ENCODE results near the gene IKZF2. TPM values are rescaled to one million over a fixed set of nuclear protein-coding genes. Genes with fewer than 3 reads are reported as not detected.

The IKZF2 gene
- total RNA-seq, 1 experiment from 2014 or later: 3.0 TPM

GRCh38 chr2:213079756-213080155, 71.7 kb downstream of the IKZF2 start:
- H2BK12ac ChIP-seq (ENCODE audit: insufficient read length, low read depth, low read length): no peak overlapping the region
- H3K36me3 Mint-ChIP-seq (ENCODE audit: insufficient read depth in 1 of 3, low read depth in 3 of 3): no peaks in the 10 kb centered on the region
- H2BK15ac ChIP-seq (ENCODE audit: low read depth, low read length): no peak overlapping the region
- no peaks in the 10 kb centered on the region for H3K79me1 ChIP-seq (ENCODE audit: insufficient read depth, low read depth, low read length, poor library complexity, severe bottlenecking)
- H3K27me3 Mint-ChIP-seq (ENCODE audit: low read depth): no peaks in the 10 kb centered on the region
- no peak for TF ChIP-seq CTCF (conservative IDR thresholded peaks at IDR 0.05)
- H2AFZ ChIP-seq (ENCODE audit: low read length): no peak overlapping the region
- H3K27ac Mint-ChIP-seq: no peak overlapping the region
- H3K23ac ChIP-seq (ENCODE audit: insufficient read length, low read depth, low read length): no peak overlapping the region
- no peak overlapping the region for H4K91ac ChIP-seq (ENCODE audit: insufficient read length, low read depth, low read length)
- H4K20me1 ChIP-seq (ENCODE audit: control insufficient read depth, insufficient read depth, insufficient read length): no peaks in the 10 kb centered on the region
- H3K27ac ChIP-seq (ENCODE audit: insufficient read length, low read depth, low read length): no peak overlapping the region
- no peak overlapping the region for H3T11ph ChIP-seq (ENCODE audit: low read length)
- no peak overlapping the region for H2AK5ac ChIP-seq (ENCODE audit: insufficient read length, low read length)
- no peak for DNase-seq
- H3K9me3 Mint-ChIP-seq: no peaks in the 10 kb centered on the region
- no peak overlapping the region for H3K4me2 ChIP-seq (ENCODE audit: insufficient read depth, insufficient read length, low read length)
- no peak overlapping the region for H4K5ac ChIP-seq (ENCODE audit: insufficient read length, low read depth, low read length)
- H2BK120ac ChIP-seq (ENCODE audit: low read depth, low read length, poor library complexity, severe bottlenecking): no peak overlapping the region
- H3K56ac ChIP-seq (ENCODE audit: insufficient read length, low read depth, low read length): no peak overlapping the region
- no peak overlapping the region for H3K18ac ChIP-seq (ENCODE audit: insufficient read length, low read depth, low read length)
- no peaks in the 10 kb centered on the region for H3K79me2 ChIP-seq (ENCODE audit: insufficient read depth, low read length)
- no peak overlapping the region for H3K4me3 Mint-ChIP-seq
- H3K9me3 ChIP-seq (ENCODE audit: control insufficient read depth, low read depth, low read length): no peaks in the 10 kb centered on the region
- no peaks in the 10 kb centered on the region for H3K27me3 ChIP-seq (ENCODE audit: insufficient read depth, low read length)
- H3K4me1 Mint-ChIP-seq: peaks cover 0 to 3% of the 10 kb centered on the region in 2 experiments; a peak in 1 of 4 replicates
- H3K9ac ChIP-seq (ENCODE audit: extremely low read depth, insufficient read length, low read length): no peak overlapping the region
- H2BK20ac ChIP-seq (ENCODE audit: low read depth, low read length, poor library complexity, severe bottlenecking): no peak overlapping the region
- H3K23me2 ChIP-seq (ENCODE audit: insufficient read length, low read depth, low read length, poor library complexity, severe bottlenecking): no peaks in the 10 kb centered on the region
- no peak overlapping the region for H3K14ac ChIP-seq (ENCODE audit: insufficient read depth, low read length)
- no peaks in the 10 kb centered on the region for H3K4me1 ChIP-seq (ENCODE audit: insufficient read depth, low read length)
- no peak overlapping the region for H3K4ac ChIP-seq (ENCODE audit: low read depth, low read length)
- no peak overlapping the region for H4K8ac ChIP-seq (replicated peaks; ENCODE audit: insufficient read length, low read depth, low read length)
- no peak overlapping the region for H2BK5ac ChIP-seq (ENCODE audit: insufficient read length, low read length)
